Neural cell (in vitro differentiated cells): ENCODE measurements around the gene SPNS1. TPM values are rescaled to one million over a fixed set of nuclear protein-coding genes. Genes with fewer than 3 reads are reported as not detected.

Source experiments
- H2AFZ ChIP-seq: fragments of 200-600, 300-800 bp; sonication (generic), shearing (Covaris generic); 2 replicates; pipeline ENCODE4 v1.6.0; 2014; ENCODE audit warnings: low read depth, mild to moderate bottlenecking, antibody characterized with exemption, low read length, moderate library complexity
- H3F3A ChIP-seq: fragments of 200-600 bp; shearing (Covaris generic); 2 replicates; pipeline ENCODE4 v1.6.1; 2016; ENCODE audit warnings: mild to moderate bottlenecking, moderate library complexity, mixed read lengths, antibody characterized with exemption, low read length; ENCODE audit not compliant: insufficient read depth, poor library complexity, severe bottlenecking
- H3K27ac ChIP-seq: fragments of 200-600, 300-800 bp; sonication (generic), shearing (Covaris generic); 2 replicates; pipeline ENCODE4 v1.5.1; 2014; ENCODE audit warnings: mild to moderate bottlenecking, low read length, moderate library complexity
- H3K27me3 ChIP-seq: fragments of 300-800, 200-600 bp; sonication (generic), shearing (Covaris generic); 2 replicates; pipeline ENCODE4 v1.6.0; 2014; ENCODE audit warnings: mild to moderate bottlenecking, low read depth, low read length, moderate library complexity; ENCODE audit not compliant: insufficient read depth
- H3K36me3 ChIP-seq: fragments of 300-800, 200-600 bp; sonication (generic), shearing (Covaris generic); 2 replicates; pipeline ENCODE4 v1.5.1; 2014; ENCODE audit warnings: mild to moderate bottlenecking, antibody characterized with exemption, low read length, moderate library complexity; ENCODE audit not compliant: insufficient read depth
- H3K4me2 ChIP-seq: fragments of 300-800, 200-600 bp; sonication (generic), shearing (Covaris generic); 2 replicates; pipeline ENCODE4 v1.6.0; 2014; ENCODE audit warnings: mild to moderate bottlenecking, low read length
- H3K4me3 ChIP-seq: fragments of 300-800, 200-600 bp; sonication (generic), shearing (Covaris generic); 2 replicates; pipeline ENCODE4 v1.5.1; 2014; ENCODE audit warnings: mild to moderate bottlenecking, low read length, moderate library complexity
- H3K79me2 ChIP-seq: fragments of 200-600 bp; shearing (Covaris generic); replicated peaks from 2 replicates; pipeline ENCODE4 v1.6.0; 2014; ENCODE audit warnings: mild to moderate bottlenecking, low read length, moderate library complexity; ENCODE audit not compliant: insufficient read depth
- H3K9ac ChIP-seq: fragments of 300-800, 200-600 bp; sonication (generic), shearing (Covaris generic); 2 replicates; pipeline ENCODE4 v1.6.1; 2016; ENCODE audit warnings: mild to moderate bottlenecking, low read length, mixed read lengths
- H3K9me2 ChIP-seq: fragments of 200-600 bp; shearing (Covaris generic); 2 replicates; pipeline ENCODE4 v1.6.1; 2016; ENCODE audit warnings: mild to moderate bottlenecking, low read length, mixed read lengths; ENCODE audit not compliant: insufficient read depth
- H3K9me3 ChIP-seq: fragments of 200-600, 300-800 bp; sonication (generic), shearing (Covaris generic); 2 replicates; pipeline ENCODE4 v1.6.1; 2016; ENCODE audit warnings: mild to moderate bottlenecking, mixed run types, low read length, moderate library complexity, mixed read lengths
- H4K20me1 ChIP-seq: fragments of 200-600 bp; shearing (Covaris generic); 2 replicates; pipeline ENCODE4 v1.6.1; 2016; ENCODE audit warnings: mild to moderate bottlenecking, mixed run types; ENCODE audit not compliant: insufficient read depth
- EP300 ChIP-seq: fragments of 450-650 bp; conservative IDR thresholded peaks from 2 replicates; pipeline ENCODE4 v1.6.1; 2014; ENCODE audit warnings: antibody characterized with exemption, mild to moderate bottlenecking, moderate library complexity; ENCODE audit not compliant: poor library complexity, severe bottlenecking
- EZH2 ChIP-seq: fragments of 200-600, 300-800 bp; shearing (Covaris generic), sonication (generic); IDR thresholded peaks from 2 replicates; pipeline ENCODE4 v1.6.1; 2014; ENCODE audit warnings: antibody characterized with exemption, low read length, borderline replicate concordance, mild to moderate bottlenecking; ENCODE audit not compliant: insufficient read depth, poor library complexity, severe bottlenecking
- MXI1 ChIP-seq: fragments of 450-650 bp; conservative IDR thresholded peaks from 2 replicates; pipeline ENCODE4 v1.6.1; 2014; ENCODE audit warnings: antibody characterized with exemption, mild to moderate bottlenecking; ENCODE audit not compliant: poor library complexity, severe bottlenecking
- POLR2AphosphoS5 ChIP-seq: IDR thresholded peaks from 2 replicates; pipeline ENCODE4 v1.6.1; 2012
- RAD21 ChIP-seq: fragments of 450-650 bp; conservative IDR thresholded peaks from 2 replicates; pipeline ENCODE4 v1.6.1; 2014; ENCODE audit warnings: antibody characterized with exemption, mild to moderate bottlenecking, moderate library complexity
- SMC3 ChIP-seq: fragments of 450-650 bp; conservative IDR thresholded peaks from 2 replicates; pipeline ENCODE4 v1.6.1; 2014; ENCODE audit warnings: antibody characterized with exemption, mild to moderate bottlenecking, moderate library complexity; ENCODE audit not compliant: poor library complexity
- TAF1 ChIP-seq: IDR thresholded peaks from 2 replicates; pipeline ENCODE4 v1.6.1; 2012; ENCODE audit warnings: low read depth
- polyA plus RNA-seq: library from polyadenylated mRNA; depleted of rRNA; stranded (reverse); fragments of >200 nt; gene quantifications from 2 replicates; pipeline ENCODE4 v1.2.3, GENCODE V29; 2014
- TF ChIP-seq, protein P1 (sequence below): fragments of 450-650 bp; IDR thresholded peaks from 2 replicates; pipeline ENCODE4 v1.5.1; 2014; ENCODE audit warnings: antibody characterized with exemption, mild to moderate bottlenecking, moderate library complexity; ENCODE audit not compliant: poor library complexity, severe bottlenecking

SPNS1 gene
- polyA plus RNA-seq, 1 donor from 2014 or later: 41.6 TPM

DNA sequence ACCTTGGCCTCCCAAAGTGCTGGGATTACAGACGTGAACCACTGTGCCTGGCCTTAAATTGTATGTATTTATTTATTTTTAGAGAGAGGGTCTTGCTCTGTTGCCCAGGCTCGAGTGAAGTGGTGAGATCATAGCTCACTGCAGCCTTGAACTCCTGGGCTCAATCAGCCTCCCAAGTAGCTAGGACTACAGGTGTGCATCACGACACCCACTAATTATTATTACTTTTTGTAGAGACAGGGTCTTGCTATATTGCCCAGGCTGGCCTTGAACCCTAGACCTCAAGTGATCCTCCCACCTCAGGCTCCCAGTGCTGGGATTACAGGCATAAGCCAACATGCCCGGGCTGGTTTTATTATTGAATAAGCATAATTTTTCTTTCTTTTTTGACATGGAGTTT lies 27.9 kb upstream of the SPNS1 start:
- TF ChIP-seq POLR2AphosphoS5: no peak
- TF ChIP-seq SMC3: no peak
- no peak for TF ChIP-seq EP300
- no peak for TF ChIP-seq EZH2
- no peak overlapping the region for H3K4me2 ChIP-seq
- H4K20me1 ChIP-seq: no peaks in the 10 kb centered on the region
- H3K9ac ChIP-seq: no peak overlapping the region
- H3K4me3 ChIP-seq: no peak overlapping the region
- H3K9me3 ChIP-seq: no peaks in the 10 kb centered on the region
- no peaks in the 10 kb centered on the region for H3K27me3 ChIP-seq
- H3K27ac ChIP-seq: no peak overlapping the region
- H2AFZ ChIP-seq: no peak overlapping the region
- peaks cover 6% of the 10 kb centered on the region for H3K79me2 ChIP-seq
- no peaks in the 10 kb centered on the region for H3K36me3 ChIP-seq
- no peaks in the 10 kb centered on the region for H3F3A ChIP-seq
- no peaks in the 10 kb centered on the region for H3K9me2 ChIP-seq

DNA sequence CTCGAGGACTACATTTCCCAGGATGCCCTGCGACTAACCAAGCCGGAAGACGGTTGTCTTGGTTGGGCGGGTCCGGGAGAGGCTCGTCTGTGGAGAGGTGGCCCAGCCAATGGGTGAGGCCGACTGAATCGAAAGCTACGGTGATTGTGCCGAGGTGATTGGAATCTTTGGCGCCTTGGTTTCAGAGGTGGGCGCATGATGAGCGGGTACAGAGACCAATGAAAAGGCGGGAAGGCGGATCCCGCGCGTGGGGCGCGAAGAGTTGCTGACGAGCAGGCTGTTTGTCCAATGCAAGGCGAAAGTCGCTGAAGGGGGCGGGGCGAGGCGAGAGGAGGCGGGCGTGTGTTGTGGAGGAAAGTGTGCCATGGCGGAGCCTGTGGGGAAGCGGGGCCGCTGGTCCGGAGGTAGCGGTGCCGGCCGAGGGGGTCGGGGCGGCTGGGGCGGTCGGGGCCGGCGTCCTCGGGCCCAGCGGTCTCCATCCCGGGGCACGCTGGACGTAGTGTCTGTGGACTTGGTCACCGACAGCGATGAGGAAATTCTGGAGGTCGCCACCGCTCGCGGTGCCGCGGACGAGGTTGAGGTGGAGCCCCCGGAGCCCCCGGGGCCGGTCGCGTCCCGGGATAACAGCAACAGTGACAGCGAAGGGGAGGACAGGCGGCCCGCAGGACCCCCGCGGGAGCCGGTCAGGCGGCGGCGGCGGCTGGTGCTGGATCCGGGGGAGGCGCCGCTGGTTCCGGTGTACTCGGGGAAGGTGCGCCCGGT lies 23.7 kb upstream of the SPNS1 start, which contains the start of gene NFATC2IP:
NFATC2IP (plus strand) TSS at position 290 of the 762 bp plus-strand sequence; CDS start at position 365, 75 bp downstream.
- H3K9ac ChIP-seq: peak within 1 kb of the TSS; percentile 74
- no peaks in the 10 kb centered on the region for H3K9me2 ChIP-seq
- H3K27me3 ChIP-seq: no peaks in the 10 kb centered on the region
- TF ChIP-seq POLR2AphosphoS5 (peak; percentile 70), MXI1 (peak; percentile 76), EZH2 (no peak), RAD21 (no peak), TAF1 (peak; percentile 84), SMC3 (no peak), EP300 (no peak)
- TF ChIP-seq, protein P1, sequence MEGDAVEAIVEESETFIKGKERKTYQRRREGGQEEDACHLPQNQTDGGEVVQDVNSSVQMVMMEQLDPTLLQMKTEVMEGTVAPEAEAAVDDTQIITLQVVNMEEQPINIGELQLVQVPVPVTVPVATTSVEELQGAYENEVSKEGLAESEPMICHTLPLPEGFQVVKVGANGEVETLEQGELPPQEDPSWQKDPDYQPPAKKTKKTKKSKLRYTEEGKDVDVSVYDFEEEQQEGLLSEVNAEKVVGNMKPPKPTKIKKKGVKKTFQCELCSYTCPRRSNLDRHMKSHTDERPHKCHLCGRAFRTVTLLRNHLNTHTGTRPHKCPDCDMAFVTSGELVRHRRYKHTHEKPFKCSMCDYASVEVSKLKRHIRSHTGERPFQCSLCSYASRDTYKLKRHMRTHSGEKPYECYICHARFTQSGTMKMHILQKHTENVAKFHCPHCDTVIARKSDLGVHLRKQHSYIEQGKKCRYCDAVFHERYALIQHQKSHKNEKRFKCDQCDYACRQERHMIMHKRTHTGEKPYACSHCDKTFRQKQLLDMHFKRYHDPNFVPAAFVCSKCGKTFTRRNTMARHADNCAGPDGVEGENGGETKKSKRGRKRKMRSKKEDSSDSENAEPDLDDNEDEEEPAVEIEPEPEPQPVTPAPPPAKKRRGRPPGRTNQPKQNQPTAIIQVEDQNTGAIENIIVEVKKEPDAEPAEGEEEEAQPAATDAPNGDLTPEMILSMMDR: no peak
- peak within 1 kb of the TSS; percentile 76 for H2AFZ ChIP-seq
- peak within 1 kb of the TSS; percentile 91 for H3K4me3 ChIP-seq
- no peaks in the 10 kb centered on the region for H3K9me3 ChIP-seq
- peak within 1 kb of the TSS; percentile 77 for H3K4me2 ChIP-seq
- peak within 1 kb of the TSS; percentile 54 for H3K27ac ChIP-seq
- no peaks in the 10 kb centered on the region for H3F3A ChIP-seq
- H3K79me2 ChIP-seq: peaks cover 14% of the 10 kb centered on the region
- no peaks in the 10 kb centered on the region for H3K36me3 ChIP-seq
- no peaks in the 10 kb centered on the region for H4K20me1 ChIP-seq

GRCh38 chr16:28951410-28951943 lies 23.1 kb upstream of the SPNS1 start:
- Histone ChIP-seq H3K9me3 (no peaks in the 10 kb centered on the region), H3K4me2 (peak overlapping the region; percentile 77), H4K20me1 (no peaks in the 10 kb centered on the region), H3K9me2 (no peaks in the 10 kb centered on the region), H3K27ac (peak overlapping the region; percentile 49), H3K79me2 (peaks cover 14% of the 10 kb centered on the region), H3K9ac (peak overlapping the region; percentile 74), H3K27me3 (no peaks in the 10 kb centered on the region), H3K4me3 (peak overlapping the region; percentile 91), H2AFZ (peak overlapping the region; percentile 76), H3F3A (no peaks in the 10 kb centered on the region), H3K36me3 (no peaks in the 10 kb centered on the region)
- no peak for TF ChIP-seq RAD21
- no peak for TF ChIP-seq TAF1
- TF ChIP-seq MXI1: no peak
